ENCODE results near the gene CASP6. TPM values are rescaled to one million over a fixed set of nuclear protein-coding genes. Genes with fewer than 3 reads are reported as not detected.

The CASP6 gene
- total RNA-seq, 3 donors from 2014 or later (not counting 1 experiment from before 2014, with no cell fraction given), result 3.4 to 6.0 (median 4.8) TPM

DNA sequence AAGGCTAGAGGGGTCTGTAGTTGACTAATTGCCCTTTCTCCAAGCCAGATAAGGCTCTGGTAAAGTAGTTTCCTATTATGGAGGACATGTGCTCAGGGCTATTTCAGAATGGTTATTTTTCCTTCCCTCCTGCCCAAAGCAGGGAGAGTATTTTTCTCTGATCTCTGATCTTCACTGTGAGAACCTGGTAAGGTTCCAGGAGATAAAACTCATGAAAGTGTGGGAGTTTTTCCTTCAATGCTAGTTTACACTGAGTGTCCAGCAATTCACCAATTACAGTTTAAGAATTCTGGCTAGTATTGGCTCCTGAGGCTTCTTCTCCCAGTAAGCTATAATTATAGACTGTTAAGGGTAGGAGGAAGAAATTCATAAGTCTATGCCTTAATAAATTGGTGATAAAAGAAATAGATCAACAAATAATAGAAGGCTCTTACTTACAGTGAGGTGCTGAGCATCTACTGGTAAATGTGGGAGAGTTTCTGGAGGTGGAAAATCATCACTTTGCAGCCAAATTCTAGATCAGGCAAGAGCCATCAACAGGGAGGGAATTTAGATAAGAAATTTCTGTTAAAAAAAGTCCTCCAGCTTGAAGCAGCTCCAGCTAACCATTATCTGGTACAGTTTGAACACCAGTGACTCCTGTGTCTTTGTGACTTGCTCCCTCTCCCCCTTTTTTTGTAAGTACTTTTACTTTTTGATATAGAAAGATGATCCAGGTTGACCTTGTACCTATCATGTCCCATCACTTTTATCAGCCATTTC, 30.9 kb downstream of the CASP6 start:
- Mint-ChIP-seq H3K9me3 (peaks cover 3 to 5% of the 10 kb centered on the region in 2 donors), H3K27ac (no peak overlapping the region), H3K4me1 (peaks cover 4 to 14% of the 10 kb centered on the region in 2 donors), H3K4me3 (no peak overlapping the region), H3K36me3 (peaks cover 8% of the 10 kb centered on the region), H3K27me3 (ENCODE audit: low read depth in 2 of 2) (no peaks in the 10 kb centered on the region)
- TF ChIP-seq, protein P1, sequence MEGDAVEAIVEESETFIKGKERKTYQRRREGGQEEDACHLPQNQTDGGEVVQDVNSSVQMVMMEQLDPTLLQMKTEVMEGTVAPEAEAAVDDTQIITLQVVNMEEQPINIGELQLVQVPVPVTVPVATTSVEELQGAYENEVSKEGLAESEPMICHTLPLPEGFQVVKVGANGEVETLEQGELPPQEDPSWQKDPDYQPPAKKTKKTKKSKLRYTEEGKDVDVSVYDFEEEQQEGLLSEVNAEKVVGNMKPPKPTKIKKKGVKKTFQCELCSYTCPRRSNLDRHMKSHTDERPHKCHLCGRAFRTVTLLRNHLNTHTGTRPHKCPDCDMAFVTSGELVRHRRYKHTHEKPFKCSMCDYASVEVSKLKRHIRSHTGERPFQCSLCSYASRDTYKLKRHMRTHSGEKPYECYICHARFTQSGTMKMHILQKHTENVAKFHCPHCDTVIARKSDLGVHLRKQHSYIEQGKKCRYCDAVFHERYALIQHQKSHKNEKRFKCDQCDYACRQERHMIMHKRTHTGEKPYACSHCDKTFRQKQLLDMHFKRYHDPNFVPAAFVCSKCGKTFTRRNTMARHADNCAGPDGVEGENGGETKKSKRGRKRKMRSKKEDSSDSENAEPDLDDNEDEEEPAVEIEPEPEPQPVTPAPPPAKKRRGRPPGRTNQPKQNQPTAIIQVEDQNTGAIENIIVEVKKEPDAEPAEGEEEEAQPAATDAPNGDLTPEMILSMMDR (IDR thresholded peaks at IDR 0.05), result no peak
- DNase-seq (no peak), ATAC-seq (no peak)
- Histone ChIP-seq H3K27me3 (ENCODE audit: control insufficient read depth, insufficient read depth, low read length) (no peaks in the 10 kb centered on the region), H3K4me3 (ENCODE audit: low read length) (no peak overlapping the region), H3K9me3 (ENCODE audit: control insufficient read depth, insufficient read depth, low read length) (peaks cover 2% of the 10 kb centered on the region), H3K27ac (ENCODE audit: low read length) (no peak overlapping the region), H3K36me3 (ENCODE audit: control insufficient read depth, insufficient read depth, low read length) (no peaks in the 10 kb centered on the region), H3K4me1 (ENCODE audit: control insufficient read depth, insufficient read depth, low read length) (no peaks in the 10 kb centered on the region)
- intact Hi-C loops (cut with micrococcal nuclease), result no loop called here

DNA sequence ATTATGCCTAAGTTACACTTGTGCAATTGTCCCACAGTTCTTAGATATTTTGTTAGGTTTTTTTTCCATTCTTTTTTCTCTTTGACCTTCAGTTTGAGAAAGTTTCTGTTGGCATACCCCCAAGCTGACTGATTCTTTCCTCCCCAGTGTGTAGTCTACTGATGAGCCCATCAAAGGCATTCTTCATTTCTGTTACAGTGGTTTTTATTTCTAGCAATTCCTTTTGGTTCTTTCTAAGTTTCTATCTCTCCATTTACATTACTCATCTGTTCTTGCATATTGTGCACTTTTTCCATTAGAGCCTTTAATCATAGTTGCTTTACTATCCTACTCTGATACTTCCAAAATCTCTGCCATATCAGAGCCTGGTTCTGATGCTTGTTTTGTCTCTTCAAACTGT, 31.9 kb downstream of the CASP6 start:
- no peak for ATAC-seq
- Mint-ChIP-seq H3K4me3 (no peak overlapping the region), H3K36me3 (peaks cover 8% of the 10 kb centered on the region)

DNA sequence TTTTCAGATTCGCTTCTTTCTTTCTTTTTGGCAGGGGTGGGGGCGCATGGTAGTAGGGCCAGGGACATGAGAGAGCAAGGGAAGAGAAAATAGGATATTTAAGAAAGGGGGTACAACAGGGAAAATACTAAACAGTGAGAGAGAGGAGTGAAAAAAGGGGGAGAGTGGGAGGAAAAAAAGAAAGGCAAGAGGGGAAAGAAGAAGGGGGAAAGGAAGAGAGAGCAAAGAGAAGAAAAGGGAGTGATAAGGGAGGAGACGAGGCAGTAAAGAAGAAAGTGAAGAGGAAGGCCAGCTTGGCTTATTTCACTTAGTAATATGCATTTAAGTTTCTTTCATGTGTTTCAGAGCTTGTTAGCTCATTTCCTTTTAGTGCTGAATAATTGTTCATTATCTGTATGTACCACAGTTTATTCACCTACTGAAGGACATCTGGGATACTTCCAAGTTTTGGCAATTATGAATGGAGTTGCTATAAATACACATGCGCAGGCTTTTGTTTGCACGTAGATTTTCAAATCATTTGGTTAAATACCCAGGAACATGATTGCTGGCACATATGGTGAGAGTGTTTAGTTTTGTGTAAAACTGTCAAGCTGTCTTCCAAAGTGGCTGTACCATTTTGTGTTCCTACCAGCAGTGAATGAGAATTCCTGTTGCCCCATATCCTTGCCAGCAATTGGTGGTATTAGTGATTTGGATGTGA, 37.3 kb downstream of the CASP6 start:
- over 99% methylated on average over 5 of the region's 5 CpGs for WGBS (ENCODE audit: insufficient coverage)
- Histone ChIP-seq H3K9me3 (ENCODE audit: control insufficient read depth, insufficient read depth, low read length) (no peaks in the 10 kb centered on the region), H3K27ac (ENCODE audit: low read length) (no peak overlapping the region), H3K36me3 (ENCODE audit: control insufficient read depth, insufficient read depth, low read length) (peaks cover 22% of the 10 kb centered on the region), H3K27me3 (ENCODE audit: control insufficient read depth, insufficient read depth, low read length) (no peaks in the 10 kb centered on the region), H3K4me3 (ENCODE audit: low read length) (no peak overlapping the region), H3K4me1 (ENCODE audit: control insufficient read depth, insufficient read depth, low read length) (no peaks in the 10 kb centered on the region)
- ATAC-seq, result no peak
- intact Hi-C loops (cut with micrococcal nuclease), result no loop called here
- peaks cover 0 to 6% of the 10 kb centered on the region in 2 donors for H3K4me1 Mint-ChIP-seq
- TF ChIP-seq, protein P1 (IDR thresholded peaks at IDR 0.05), result no peak
- DNase-seq, result no peak
- H3K4me3 Mint-ChIP-seq, result no peak overlapping the region
- no peak overlapping the region for H3K27ac Mint-ChIP-seq
- no peaks in the 10 kb centered on the region for H3K36me3 Mint-ChIP-seq
- no peaks in the 10 kb centered on the region for H3K9me3 Mint-ChIP-seq
- no peaks in the 10 kb centered on the region for H3K27me3 Mint-ChIP-seq (ENCODE audit: low read depth in 2 of 2)

More for the DNA sequence above, 31.9 kb downstream of the CASP6 start:
- H3K4me1 Mint-ChIP-seq, result peaks cover 0 to 14% of the 10 kb centered on the region in 2 donors
- intact Hi-C loops (cut with micrococcal nuclease), result no loop called here
- no peak overlapping the region for H3K4me3 ChIP-seq (ENCODE audit: low read length)
- H3K4me1 ChIP-seq (ENCODE audit: control insufficient read depth, insufficient read depth, low read length), result no peaks in the 10 kb centered on the region
- peaks cover 3 to 5% of the 10 kb centered on the region in 2 donors for H3K9me3 Mint-ChIP-seq
- no peak overlapping the region for H3K27ac Mint-ChIP-seq
- TF ChIP-seq, protein P1 (IDR thresholded peaks at IDR 0.05), result no peak
- H3K27ac ChIP-seq (ENCODE audit: low read length), result no peak overlapping the region
- H3K27me3 ChIP-seq (ENCODE audit: control insufficient read depth, insufficient read depth, low read length), result no peaks in the 10 kb centered on the region
- H3K27me3 Mint-ChIP-seq (ENCODE audit: low read depth in 2 of 2), result no peaks in the 10 kb centered on the region
- no peaks in the 10 kb centered on the region for H3K36me3 ChIP-seq (ENCODE audit: control insufficient read depth, insufficient read depth, low read length)
- DNase-seq, result no peak
- peaks cover 2% of the 10 kb centered on the region for H3K9me3 ChIP-seq (ENCODE audit: control insufficient read depth, insufficient read depth, low read length)

Measured in natural killer cell (primary cell).